ENCODE measurements around the gene PFN2. TPM values are rescaled to one million over a fixed set of nuclear protein-coding genes. Genes with fewer than 3 reads are reported as not detected.
A peak's percentile ranks its signal among the peaks of the same experiment; 100 is the strongest.

PFN2 gene
- total and polyA plus RNA-seq, 12 donors, result 35.5 to 78.3 (median 64.5) TPM

DNA sequence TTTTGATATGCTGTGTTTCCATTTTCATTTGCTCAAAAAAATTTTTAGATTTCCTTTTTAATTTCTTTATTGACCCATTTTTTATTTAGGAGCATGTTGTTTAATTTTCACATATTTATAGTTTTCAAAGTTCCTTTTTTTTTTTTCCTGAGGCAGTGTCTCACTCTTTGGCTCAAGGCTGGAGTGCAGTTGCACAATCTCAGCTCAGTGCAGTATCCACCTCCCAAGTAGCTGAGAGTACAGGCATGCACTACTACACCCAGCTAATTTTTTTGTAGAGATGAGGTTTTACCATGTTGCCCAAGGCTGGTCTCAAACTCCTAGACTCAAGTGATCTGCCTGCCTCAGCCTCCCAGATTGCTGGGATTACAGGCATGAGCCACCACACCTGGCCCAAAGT lies 36.2 kb downstream of the PFN2 start:
- TF ChIP-seq, protein P1, sequence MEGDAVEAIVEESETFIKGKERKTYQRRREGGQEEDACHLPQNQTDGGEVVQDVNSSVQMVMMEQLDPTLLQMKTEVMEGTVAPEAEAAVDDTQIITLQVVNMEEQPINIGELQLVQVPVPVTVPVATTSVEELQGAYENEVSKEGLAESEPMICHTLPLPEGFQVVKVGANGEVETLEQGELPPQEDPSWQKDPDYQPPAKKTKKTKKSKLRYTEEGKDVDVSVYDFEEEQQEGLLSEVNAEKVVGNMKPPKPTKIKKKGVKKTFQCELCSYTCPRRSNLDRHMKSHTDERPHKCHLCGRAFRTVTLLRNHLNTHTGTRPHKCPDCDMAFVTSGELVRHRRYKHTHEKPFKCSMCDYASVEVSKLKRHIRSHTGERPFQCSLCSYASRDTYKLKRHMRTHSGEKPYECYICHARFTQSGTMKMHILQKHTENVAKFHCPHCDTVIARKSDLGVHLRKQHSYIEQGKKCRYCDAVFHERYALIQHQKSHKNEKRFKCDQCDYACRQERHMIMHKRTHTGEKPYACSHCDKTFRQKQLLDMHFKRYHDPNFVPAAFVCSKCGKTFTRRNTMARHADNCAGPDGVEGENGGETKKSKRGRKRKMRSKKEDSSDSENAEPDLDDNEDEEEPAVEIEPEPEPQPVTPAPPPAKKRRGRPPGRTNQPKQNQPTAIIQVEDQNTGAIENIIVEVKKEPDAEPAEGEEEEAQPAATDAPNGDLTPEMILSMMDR (IDR thresholded peaks at IDR 0.05), result no peak

DNA sequence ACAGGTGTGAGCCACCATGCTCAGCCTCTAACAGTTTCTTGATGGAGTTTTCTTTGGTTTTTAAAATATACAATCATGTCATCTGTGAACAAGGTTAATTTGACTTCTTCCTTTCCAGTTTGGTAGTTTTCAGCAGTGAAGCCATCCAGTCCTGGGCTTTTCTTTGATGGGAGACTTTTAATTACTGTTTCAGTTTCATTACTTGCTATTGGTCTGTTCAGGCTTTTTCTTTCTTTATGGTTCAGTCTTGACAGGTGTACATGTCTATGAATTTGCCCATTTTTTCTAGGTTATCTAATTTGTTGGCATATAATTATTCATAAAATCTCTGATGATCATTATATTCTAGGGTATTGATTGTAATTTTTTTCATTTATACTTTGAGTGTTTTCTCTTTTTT lies 36.8 kb downstream of the PFN2 start:
- TF ChIP-seq, protein P1 (IDR thresholded peaks at IDR 0.05), result no peak
- H3K4me1 ChIP-seq, result peaks cover 0 to 19% (median 0%) of the 10 kb centered on the region in 9 donors
- no peak for DNase-seq
- peaks cover 0 to 15% (median 0%) of the 10 kb centered on the region in 11 donors for H3K9me3 ChIP-seq
- no peaks in the 10 kb centered on the region for H3K27me3 ChIP-seq
- peaks cover 0 to 13% (median 0%) of the 10 kb centered on the region in 9 donors for H3K36me3 ChIP-seq
- ATAC-seq, result no peak
- H3K27ac ChIP-seq, result no peak overlapping the region
- no peak overlapping the region for H3K4me3 ChIP-seq
- intact Hi-C loops (cut with DNase I), result loop anchor here in 3 of 10 donors (10.0 kb wide), 1 partner anchor 251 kb away; no protein-coding TSS in a partner anchor

More for the DNA sequence above, 36.2 kb downstream of the PFN2 start:
- DNase-seq, result no peak
- peaks cover 0 to 12% (median 0%) of the 10 kb centered on the region in 9 donors for H3K36me3 ChIP-seq
- H3K4me1 ChIP-seq, result peaks cover 0 to 21% (median 5%) of the 10 kb centered on the region in 9 donors
- intact Hi-C loops (cut with DNase I), result loop anchor here in 3 of 10 donors (10.0 kb wide), 1 partner anchor 250 kb away; no protein-coding TSS in a partner anchor
- H3K27ac ChIP-seq, result no peak overlapping the region
- H3K27me3 ChIP-seq, result no peaks in the 10 kb centered on the region
- peaks cover 0 to 15% (median 0%) of the 10 kb centered on the region in 11 donors for H3K9me3 ChIP-seq
- no peak overlapping the region for H3K4me3 ChIP-seq
- peak in 7 of 8 donors; percentile 49 to 88 (median 57) for ATAC-seq

DNA sequence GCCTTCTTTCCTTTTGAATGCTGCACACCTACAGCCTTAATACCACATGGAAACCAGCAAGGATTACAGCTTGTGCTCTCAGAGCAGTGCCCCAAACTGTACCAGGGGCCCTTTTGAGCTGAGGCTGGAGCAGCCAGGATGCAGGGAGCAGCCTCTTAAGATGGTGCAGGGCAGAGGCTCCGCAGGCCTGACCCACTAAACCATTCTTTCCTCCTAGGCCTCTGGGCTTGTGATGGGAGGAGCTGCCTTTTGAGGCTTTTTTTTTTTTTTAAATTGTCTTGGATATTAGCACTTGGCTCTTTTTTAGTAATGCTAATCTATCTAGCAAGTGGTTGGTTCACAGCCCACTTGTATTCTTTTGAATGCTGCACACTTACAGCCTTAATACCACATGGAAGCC lies 37.7 kb downstream of the PFN2 start:
- peaks cover 0 to 19% (median 0%) of the 10 kb centered on the region in 9 donors for H3K4me1 ChIP-seq
- TF ChIP-seq, protein P1 (IDR thresholded peaks at IDR 0.05), result no peak
- H3K27me3 ChIP-seq, result no peaks in the 10 kb centered on the region
- DNase-seq (no peak), ATAC-seq (peak in 2 of 8 donors; percentile 15 to 29)
- H3K36me3 ChIP-seq, result peaks cover 0 to 22% (median 0%) of the 10 kb centered on the region in 9 donors
- intact Hi-C loops (cut with DNase I), result loop anchor here in 3 of 10 donors (10.0 kb wide), 1 partner anchor 252 kb away; no protein-coding TSS in a partner anchor
- H3K4me3 ChIP-seq, result no peak overlapping the region
- H3K27ac ChIP-seq, result no peak overlapping the region
- 96 to 100% methylated on average over 1 of the region's 1 CpG for WGBS, 2 donors
- peaks cover 0 to 22% (median 0%) of the 10 kb centered on the region in 11 donors for H3K9me3 ChIP-seq

DNA sequence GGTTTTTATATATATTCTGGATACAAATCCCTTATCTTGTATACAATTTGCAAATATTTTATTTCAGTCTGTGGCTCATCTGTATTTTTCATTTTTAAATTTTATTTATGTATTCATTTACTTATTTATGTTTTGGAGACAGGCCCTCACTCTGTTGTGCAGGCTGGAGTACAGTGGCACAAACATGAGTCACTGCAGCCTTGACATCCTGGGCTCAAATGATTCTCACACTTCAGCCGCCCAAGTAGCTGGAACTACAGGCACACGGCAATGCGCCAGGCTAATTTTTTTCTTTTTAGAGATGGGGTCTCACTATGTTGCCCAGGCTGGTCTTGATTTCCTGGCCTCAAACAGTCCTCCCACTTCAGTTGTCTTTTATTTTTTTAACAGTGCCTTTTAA lies 50.6 kb downstream of the PFN2 start:
- no peak overlapping the region for H3K27ac ChIP-seq
- H3K36me3 ChIP-seq, result peaks cover 0 to 70% (median 14%) of the 10 kb centered on the region in 9 donors
- H3K9me3 ChIP-seq, result no peaks in the 10 kb centered on the region
- no peaks in the 10 kb centered on the region for H3K27me3 ChIP-seq
- intact Hi-C loops (cut with DNase I), result no loop called here
- TF ChIP-seq, protein P1 (IDR thresholded peaks at IDR 0.05), result no peak
- DNase-seq, result no peak
- H3K4me3 ChIP-seq, result no peak overlapping the region
- ATAC-seq, result no peak
- no peaks in the 10 kb centered on the region for H3K4me1 ChIP-seq
- WGBS, 2 donors, result 92 to 97% methylated on average over 3 of the region's 3 CpGs
